B cell (primary cell): ENCODE measurements around the gene UBA3.

Source experiments
- CTCF ChIP-seq: fragments of 200-600 bp; IDR thresholded peaks from one replicate; pipeline ENCODE4 v1.8.0; 2022; ENCODE audit warnings: antibody characterized with exemption, mild to moderate bottlenecking
- EZH2 ChIP-seq: IDR thresholded peaks from 2 replicates; pipeline ENCODE4 v1.6.1; 2012; ENCODE audit warnings: borderline replicate concordance, low read depth, mild to moderate bottlenecking, moderate library complexity, low read length; ENCODE audit not compliant: insufficient read depth, poor library complexity, severe bottlenecking

GRCh38 chr3:69110941-69111546 is 30.9 kb upstream of the UBA3 start:
- no peak for TF ChIP-seq CTCF
- TF ChIP-seq EZH2, result no peak
